ENCODE results near the gene CCNYL1.

- peak in 1 of 6 experiments; percentile 2 for TF ChIP-seq CTCF (IDR thresholded peaks at IDR 0.05)
- TF ChIP-seq POLR2A (IDR thresholded peaks at IDR 0.05), result peak in 1 of 2 donors; percentile 58
Measured at GRCh38 chr2:207768168-207768865, 56.9 kb downstream of the CCNYL1 start.

Measured in adrenal gland (tissue), 5 donors.